ENCODE data around the gene TNPO1. TPM values are rescaled to one million over a fixed set of nuclear protein-coding genes. Genes with fewer than 3 reads are reported as not detected.

The TNPO1 gene
- total RNA-seq, 1 donor from 2014 or later = 172 TPM

- Mint-ChIP-seq H3K27me3 (ENCODE audit: low read depth) (no peaks in the 10 kb centered on the region), H3K9me3 (no peaks in the 10 kb centered on the region), H3K27ac (ENCODE audit: unreplicated experiment) (no peak overlapping the region), H3K36me3 (ENCODE audit: low read depth) (no peaks in the 10 kb centered on the region), H3K4me3 (no peak overlapping the region), H3K4me1 (peaks cover 3% of the 10 kb centered on the region)
- no peak for DNase-seq (ENCODE audit: low read depth, low spot score)
- no peak for TF ChIP-seq CTCF (conservative IDR thresholded peaks at IDR 0.05)
Observed at GRCh38 chr5:72831685-72832084, 15.2 kb downstream of the TNPO1 start.

- no peak overlapping the region for H3K4me3 Mint-ChIP-seq
- no peak overlapping the region for H3K27ac Mint-ChIP-seq (ENCODE audit: unreplicated experiment)
- no peak for TF ChIP-seq CTCF (conservative IDR thresholded peaks at IDR 0.05)
- no peaks in the 10 kb centered on the region for H3K27me3 Mint-ChIP-seq (ENCODE audit: low read depth)
- H3K9me3 Mint-ChIP-seq = no peaks in the 10 kb centered on the region
- peaks cover 6% of the 10 kb centered on the region for H3K4me1 Mint-ChIP-seq
- H3K36me3 Mint-ChIP-seq (ENCODE audit: low read depth) = no peaks in the 10 kb centered on the region
- DNase-seq (ENCODE audit: low read depth, low spot score) = no peak
Observed at GRCh38 chr5:72834924-72835323, 18.5 kb downstream of the TNPO1 start.

- no peak overlapping the region for H3K4me3 Mint-ChIP-seq
- H3K27ac Mint-ChIP-seq (ENCODE audit: unreplicated experiment) = no peak overlapping the region
- no peaks in the 10 kb centered on the region for H3K9me3 Mint-ChIP-seq
- no peak for DNase-seq (ENCODE audit: low read depth, low spot score)
- H3K27me3 Mint-ChIP-seq (ENCODE audit: low read depth) = no peaks in the 10 kb centered on the region
- peaks cover 6% of the 10 kb centered on the region for H3K4me1 Mint-ChIP-seq
- TF ChIP-seq CTCF (conservative IDR thresholded peaks at IDR 0.05) = no peak
- H3K36me3 Mint-ChIP-seq (ENCODE audit: low read depth) = no peaks in the 10 kb centered on the region
Observed at GRCh38 chr5:72835633-72836032, 19.2 kb downstream of the TNPO1 start.

- no peak for DNase-seq (ENCODE audit: low read depth, low spot score)
- Mint-ChIP-seq H3K9me3 (no peaks in the 10 kb centered on the region), H3K27me3 (ENCODE audit: low read depth) (no peaks in the 10 kb centered on the region), H3K27ac (ENCODE audit: unreplicated experiment) (no peak overlapping the region), H3K36me3 (ENCODE audit: low read depth) (no peaks in the 10 kb centered on the region), H3K4me3 (no peak overlapping the region), H3K4me1 (peaks cover 6% of the 10 kb centered on the region)
- no peak for TF ChIP-seq CTCF (conservative IDR thresholded peaks at IDR 0.05)
Observed at GRCh38 chr5:72836810-72837209, 20.3 kb downstream of the TNPO1 start.

GRCh38 chr5:72837524-72838096 is 21.1 kb downstream of the TNPO1 start:
- no peaks in the 10 kb centered on the region for H3K9me3 Mint-ChIP-seq
- H3K4me3 Mint-ChIP-seq = no peak overlapping the region
- H3K36me3 Mint-ChIP-seq (ENCODE audit: low read depth) = no peaks in the 10 kb centered on the region
- no peaks in the 10 kb centered on the region for H3K27me3 Mint-ChIP-seq (ENCODE audit: low read depth)
- peaks cover 7% of the 10 kb centered on the region for H3K4me1 Mint-ChIP-seq
- TF ChIP-seq CTCF (conservative IDR thresholded peaks at IDR 0.05) = no peak
- no peak for DNase-seq (ENCODE audit: low read depth, low spot score)
- H3K27ac Mint-ChIP-seq (ENCODE audit: unreplicated experiment) = no peak overlapping the region

Data from neural crest cell (in vitro differentiated cells).